Measurements from ENCODE around the gene ZFC3H1.

Gene ZFC3H1

GRCh38 chr12:71648537-71648936 is 15.1 kb downstream of the ZFC3H1 start:
- no peak for TF ChIP-seq TAF1 (IDR thresholded peaks at IDR 0.05; ENCODE audit: borderline replicate concordance, low read depth, low read length)
- TF ChIP-seq POLR2AphosphoS5 (IDR thresholded peaks at IDR 0.05; ENCODE audit: low read depth, low read length): no peak
- TF ChIP-seq POLR2A (IDR thresholded peaks at IDR 0.05; ENCODE audit: low read depth, low read length): no peak
- no peak for FAIRE-seq
- no peak for DNase-seq (ENCODE audit: insufficient read length)

- no peak for DNase-seq (ENCODE audit: insufficient read length)
- FAIRE-seq: no peak
- no peak for TF ChIP-seq TAF1 (IDR thresholded peaks at IDR 0.05; ENCODE audit: borderline replicate concordance, low read depth, low read length)
- no peak for TF ChIP-seq POLR2AphosphoS5 (IDR thresholded peaks at IDR 0.05; ENCODE audit: low read depth, low read length)
- TF ChIP-seq POLR2A (IDR thresholded peaks at IDR 0.05; ENCODE audit: low read depth, low read length): no peak
These were observed 17.1 kb downstream of the ZFC3H1 start for GRCh38 chr12:71646512-71646911.

GRCh38 chr12:71645268-71645667 is 18.4 kb downstream of the ZFC3H1 start:
- no peak for FAIRE-seq
- DNase-seq (ENCODE audit: insufficient read length): no peak
- no peak for TF ChIP-seq TAF1 (IDR thresholded peaks at IDR 0.05; ENCODE audit: borderline replicate concordance, low read depth, low read length)
- TF ChIP-seq POLR2A (IDR thresholded peaks at IDR 0.05; ENCODE audit: low read depth, low read length): no peak
- TF ChIP-seq POLR2AphosphoS5 (IDR thresholded peaks at IDR 0.05; ENCODE audit: low read depth, low read length): no peak

- DNase-seq (ENCODE audit: insufficient read length) (no peak), FAIRE-seq (peak; percentile 50)
These were observed 21.4 kb downstream of the ZFC3H1 start for GRCh38 chr12:71642264-71642663.

GRCh38 chr12:71641390-71641789 is 22.3 kb downstream of the ZFC3H1 start:
- DNase-seq (ENCODE audit: insufficient read length) (no peak), FAIRE-seq (no peak)

More at GRCh38 chr12:71642264-71642663, 21.4 kb downstream of the ZFC3H1 start:
- TF ChIP-seq POLR2A (IDR thresholded peaks at IDR 0.05; ENCODE audit: low read depth, low read length): no peak
- no peak for TF ChIP-seq POLR2AphosphoS5 (IDR thresholded peaks at IDR 0.05; ENCODE audit: low read depth, low read length)
- TF ChIP-seq TAF1 (IDR thresholded peaks at IDR 0.05; ENCODE audit: borderline replicate concordance, low read depth, low read length): no peak

GRCh38 chr12:71640316-71640715 is 23.3 kb downstream of the ZFC3H1 start:
- TF ChIP-seq POLR2A (IDR thresholded peaks at IDR 0.05; ENCODE audit: low read depth, low read length) (no peak), POLR2AphosphoS5 (IDR thresholded peaks at IDR 0.05; ENCODE audit: low read depth, low read length) (no peak), TAF1 (IDR thresholded peaks at IDR 0.05; ENCODE audit: borderline replicate concordance, low read depth, low read length) (no peak)
- FAIRE-seq (no peak), DNase-seq (ENCODE audit: insufficient read length) (no peak)

More at GRCh38 chr12:71641390-71641789, 22.3 kb downstream of the ZFC3H1 start:
- TF ChIP-seq TAF1 (IDR thresholded peaks at IDR 0.05; ENCODE audit: borderline replicate concordance, low read depth, low read length): no peak
- TF ChIP-seq POLR2A (IDR thresholded peaks at IDR 0.05; ENCODE audit: low read depth, low read length): no peak
- no peak for TF ChIP-seq POLR2AphosphoS5 (IDR thresholded peaks at IDR 0.05; ENCODE audit: low read depth, low read length)

- TF ChIP-seq POLR2A (IDR thresholded peaks at IDR 0.05; ENCODE audit: low read depth, low read length) (no peak; the same call in 1 of the 2 replicates), POLR2AphosphoS5 (IDR thresholded peaks at IDR 0.05; ENCODE audit: low read depth, low read length) (no peak), TAF1 (IDR thresholded peaks at IDR 0.05; ENCODE audit: borderline replicate concordance, low read depth, low read length) (no peak)
- FAIRE-seq (peak; percentile 82), DNase-seq (ENCODE audit: insufficient read length) (no peak)
These were observed 24.3 kb downstream of the ZFC3H1 start for GRCh38 chr12:71639341-71639760.

GRCh38 chr12:71638499-71638898 is 25.1 kb downstream of the ZFC3H1 start:
- TF ChIP-seq POLR2AphosphoS5 (IDR thresholded peaks at IDR 0.05; ENCODE audit: low read depth, low read length): no peak
- TF ChIP-seq TAF1 (IDR thresholded peaks at IDR 0.05; ENCODE audit: borderline replicate concordance, low read depth, low read length): no peak
- FAIRE-seq: no peak

GRCh38 chr12:71636704-71637115 is 26.9 kb downstream of the ZFC3H1 start:
- peak; percentile 78 for FAIRE-seq

More at GRCh38 chr12:71638499-71638898, 25.1 kb downstream of the ZFC3H1 start:
- DNase-seq (ENCODE audit: insufficient read length): no peak

GRCh38 chr12:71627438-71628002 is 36.1 kb downstream of the ZFC3H1 start:
- TF ChIP-seq POLR2A (IDR thresholded peaks at IDR 0.05; ENCODE audit: low read depth, low read length): no peak
- TF ChIP-seq TAF1 (IDR thresholded peaks at IDR 0.05; ENCODE audit: borderline replicate concordance, low read depth, low read length): no peak
- no peak for TF ChIP-seq POLR2AphosphoS5 (IDR thresholded peaks at IDR 0.05; ENCODE audit: low read depth, low read length)
- no peak for DNase-seq (ENCODE audit: insufficient read length)
- FAIRE-seq: no peak

More at GRCh38 chr12:71636704-71637115, 26.9 kb downstream of the ZFC3H1 start:
- TF ChIP-seq POLR2AphosphoS5 (IDR thresholded peaks at IDR 0.05; ENCODE audit: low read depth, low read length) (no peak), POLR2A (IDR thresholded peaks at IDR 0.05; ENCODE audit: low read depth, low read length) (no peak)
- no peak for DNase-seq (ENCODE audit: insufficient read length)

- DNase-seq (ENCODE audit: insufficient read length) (no peak), FAIRE-seq (no peak)
- TF ChIP-seq TAF1 (IDR thresholded peaks at IDR 0.05; ENCODE audit: borderline replicate concordance, low read depth, low read length) (no peak), POLR2AphosphoS5 (IDR thresholded peaks at IDR 0.05; ENCODE audit: low read depth, low read length) (no peak), POLR2A (IDR thresholded peaks at IDR 0.05; ENCODE audit: low read depth, low read length) (no peak)
These were observed 36.9 kb downstream of the ZFC3H1 start for GRCh38 chr12:71626768-71627167.

GRCh38 chr12:71626098-71626497 is 37.5 kb downstream of the ZFC3H1 start:
- DNase-seq (ENCODE audit: insufficient read length) (no peak), FAIRE-seq (peak; percentile 67)
- TF ChIP-seq POLR2A (IDR thresholded peaks at IDR 0.05; ENCODE audit: low read depth, low read length) (no peak), POLR2AphosphoS5 (IDR thresholded peaks at IDR 0.05; ENCODE audit: low read depth, low read length) (no peak), TAF1 (IDR thresholded peaks at IDR 0.05; ENCODE audit: borderline replicate concordance, low read depth, low read length) (no peak)
